Lower leg skin (tissue), 4 donors: Measurements from ENCODE around the gene SVOPL. TPM values are rescaled to one million over a fixed set of nuclear protein-coding genes. Genes with fewer than 3 reads are reported as not detected.

Experiments used
- DNase-seq, 2 donors: peaks; one replicate each; pipeline ENCODE4 v3.0.0-alpha.2; 2019; ENCODE audit warnings: low spot score in 2 of 2
- H3K4me3 ChIP-seq: fragments of 200-600 bp; sonication (generic); 2 replicates; pipeline ENCODE4 v1.5.1; 2017; ENCODE audit warnings: mild to moderate bottlenecking, low read depth; ENCODE audit not compliant: poor library complexity, severe bottlenecking
- CTCF ChIP-seq, 3 donors: fragments of 450-650 bp; IDR thresholded peaks; one replicate each; pipeline ENCODE4 v1.5.1; 2016; ENCODE audit warnings: antibody characterized with exemption in 3 of 3, mild to moderate bottlenecking in 3 of 3, moderate library complexity in 2 of 3
- POLR2A ChIP-seq, 2 donors: fragments of 450-650 bp; IDR thresholded peaks; one replicate each; pipeline ENCODE4 v1.6.1; 2016 to 2017; ENCODE audit warnings: antibody characterized with exemption in 2 of 2, mild to moderate bottlenecking in 1 of 2, moderate library complexity in 1 of 2
- WGBS, 2 donors: methylation state at CpG; one replicate each; pipeline ENCODE4 v1.1.5; 2018; 5-methylcytosine and 5-hydroxymethylcytosine counted together
- intact Hi-C: fragments of 100-400 bp; cut with DNase I; formaldehyde crosslinking; loops from one replicate; pipeline ENCODE4 v1.15.0; 2023; ENCODE audit warnings: low total_unique reads
- total RNA-seq, 4 donors: library from RNA; depleted of rRNA; stranded (reverse); fragments of >200 nt; gene quantifications; one replicate each; pipeline ENCODE4 v1.1.0, GENCODE V29; 2016

Gene SVOPL
- total RNA-seq, 4 donors from 2014 or later: 0.21 to 1.6 TPM; not detected in 2

GRCh38 chr7:138584696-138585095, 116.5 kb downstream of the SVOPL start:
- intact Hi-C loops: loop anchor here (10.0 kb wide), 1 partner anchor 970 kb away; no protein-coding TSS in a partner anchor
- DNase-seq: no peak
- 84 to 92% methylated on average over 4 of the region's 4 CpGs for WGBS, 2 donors
- TF ChIP-seq CTCF (IDR thresholded peaks at IDR 0.05) (no peak), POLR2A (IDR thresholded peaks at IDR 0.05) (no peak)
- no peak overlapping the region for H3K4me3 ChIP-seq

- TF ChIP-seq POLR2A (IDR thresholded peaks at IDR 0.05) (no peak), CTCF (IDR thresholded peaks at IDR 0.05) (no peak)
- intact Hi-C loops: loop anchor here (10.0 kb wide), 1 partner anchor 969 kb away; no protein-coding TSS in a partner anchor
- no peak for DNase-seq
- no peak overlapping the region for H3K4me3 ChIP-seq
Measured at GRCh38 chr7:138584283-138584682, 116.9 kb downstream of the SVOPL start.

- 96 to 97% methylated on average over 4 of the region's 4 CpGs for WGBS, 2 donors
- no peak for TF ChIP-seq POLR2A (IDR thresholded peaks at IDR 0.05)
- TF ChIP-seq CTCF (IDR thresholded peaks at IDR 0.05): no peak
- DNase-seq: no peak
- intact Hi-C loops: loop anchor here (10.0 kb wide), 1 partner anchor 966 kb away; no protein-coding TSS in a partner anchor
- no peak overlapping the region for H3K4me3 ChIP-seq
Measured at GRCh38 chr7:138581065-138581464, 120.1 kb downstream of the SVOPL start.

GRCh38 chr7:138579671-138580070, 121.5 kb downstream of the SVOPL start:
- no peak for DNase-seq
- intact Hi-C loops: loop anchor here (10.0 kb wide), 1 partner anchor 965 kb away; no protein-coding TSS in a partner anchor
- no peak overlapping the region for H3K4me3 ChIP-seq
- TF ChIP-seq CTCF (IDR thresholded peaks at IDR 0.05) (no peak), POLR2A (IDR thresholded peaks at IDR 0.05) (no peak)
- WGBS, 2 donors: 96 to 97% methylated on average over 3 of the region's 3 CpGs

GRCh38 chr7:138579136-138579535, 122.0 kb downstream of the SVOPL start:
- WGBS, 2 donors: 84 to 91% methylated on average over 1 of the region's 1 CpG
- intact Hi-C loops: no loop called here
- DNase-seq: no peak
- H3K4me3 ChIP-seq: no peak overlapping the region
- TF ChIP-seq CTCF (IDR thresholded peaks at IDR 0.05) (no peak), POLR2A (IDR thresholded peaks at IDR 0.05) (no peak)

GRCh38 chr7:138575897-138576428, 125.2 kb downstream of the SVOPL start:
- no peak overlapping the region for H3K4me3 ChIP-seq
- TF ChIP-seq POLR2A (IDR thresholded peaks at IDR 0.05): no peak
- WGBS, 2 donors: 94 to 96% methylated on average over 5 of the region's 5 CpGs
- intact Hi-C loops: no loop called here
- DNase-seq: no peak
